DMS53 treated with DMSO at 0.1 percent for 48 hours (cell line): ENCODE measurements around the gene NUP214.
"Not testable (repeated sequence)": the region's sequence is repeated elsewhere in the genome, so short reads cannot be mapped to it uniquely, and the experiment has no call there.

ENCODE experiments used
- DNase-seq: peaks from one replicate; lab custom pipeline; 2025; ENCODE audit not compliant: unreplicated experiment; lab: John Stamatoyannopoulos, UW

Gene NUP214

GRCh38 chr9:131191032-131191431 lies 65.6 kb downstream of the NUP214 start:
- not testable (repeated sequence) for DNase-seq

GRCh38 chr9:131191857-131192256 lies 66.5 kb downstream of the NUP214 start:
- no peak for DNase-seq

DNA sequence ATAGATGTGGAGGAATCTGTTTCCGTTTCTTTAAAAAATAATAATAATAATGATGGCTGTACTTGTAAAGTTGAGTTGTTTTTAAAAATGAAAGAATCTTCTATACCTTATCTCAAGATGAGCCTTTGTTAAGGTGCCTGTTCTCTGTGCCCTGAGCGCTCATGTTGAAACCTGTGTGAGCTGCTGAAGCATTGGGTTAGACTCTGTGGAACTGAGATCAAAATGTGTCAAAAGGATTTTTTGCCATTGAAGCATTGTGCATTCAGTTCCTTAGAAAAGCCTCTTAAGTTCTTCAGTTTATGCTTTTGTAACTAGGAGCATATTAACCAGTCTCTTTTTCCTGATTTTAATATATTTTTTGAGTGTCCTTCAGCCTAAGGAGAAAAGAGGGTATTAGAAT lies 67.7 kb downstream of the NUP214 start:
- DNase-seq = no peak

DNA sequence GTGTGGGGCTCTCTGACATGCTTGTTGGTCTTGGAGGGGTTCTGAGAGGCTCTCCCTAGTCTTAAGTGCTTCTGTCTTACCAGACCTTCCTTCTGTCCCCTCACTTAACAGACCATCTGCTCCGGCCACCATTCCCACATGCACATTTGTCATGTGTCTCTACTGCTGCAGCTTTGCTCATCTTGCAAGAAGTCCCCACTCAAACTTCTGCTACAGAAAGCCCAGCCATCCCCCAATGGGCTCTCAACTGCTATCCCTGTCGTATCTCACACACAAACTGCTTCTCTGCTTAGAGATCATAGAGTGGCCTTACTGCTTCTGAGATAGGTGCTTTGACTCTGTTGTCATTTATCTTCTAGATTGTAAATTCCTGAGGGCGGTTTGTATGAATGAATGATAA lies 69.4 kb downstream of the NUP214 start:
- DNase-seq = no peak

DNA sequence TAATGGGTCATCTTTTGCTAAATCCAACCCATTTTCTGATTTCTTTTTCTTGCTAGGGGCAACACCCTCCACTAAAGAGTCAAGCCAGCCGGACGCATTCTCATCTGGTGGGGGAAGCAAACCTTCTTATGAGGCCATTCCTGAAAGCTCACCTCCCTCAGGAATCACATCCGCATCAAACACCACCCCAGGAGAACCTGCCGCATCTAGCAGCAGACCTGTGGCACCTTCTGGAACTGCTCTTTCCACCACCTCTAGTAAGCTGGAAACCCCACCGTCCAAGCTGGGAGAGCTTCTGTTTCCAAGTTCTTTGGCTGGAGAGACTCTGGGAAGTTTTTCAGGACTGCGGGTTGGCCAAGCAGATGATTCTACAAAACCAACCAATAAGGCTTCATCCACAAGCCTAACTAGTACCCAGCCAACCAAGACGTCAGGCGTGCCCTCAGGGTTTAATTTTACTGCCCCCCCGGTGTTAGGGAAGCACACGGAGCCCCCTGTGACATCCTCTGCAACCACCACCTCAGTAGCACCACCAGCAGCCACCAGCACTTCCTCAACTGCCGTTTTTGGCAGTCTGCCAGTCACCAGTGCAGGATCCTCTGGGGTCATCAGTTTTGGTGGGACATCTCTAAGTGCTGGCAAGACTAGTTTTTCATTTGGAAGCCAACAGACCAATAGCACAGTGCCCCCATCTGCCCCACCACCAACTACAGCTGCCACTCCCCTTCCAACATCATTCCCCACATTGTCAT lies 72.0 kb downstream of the NUP214 start:
- DNase-seq = no peak

DNA sequence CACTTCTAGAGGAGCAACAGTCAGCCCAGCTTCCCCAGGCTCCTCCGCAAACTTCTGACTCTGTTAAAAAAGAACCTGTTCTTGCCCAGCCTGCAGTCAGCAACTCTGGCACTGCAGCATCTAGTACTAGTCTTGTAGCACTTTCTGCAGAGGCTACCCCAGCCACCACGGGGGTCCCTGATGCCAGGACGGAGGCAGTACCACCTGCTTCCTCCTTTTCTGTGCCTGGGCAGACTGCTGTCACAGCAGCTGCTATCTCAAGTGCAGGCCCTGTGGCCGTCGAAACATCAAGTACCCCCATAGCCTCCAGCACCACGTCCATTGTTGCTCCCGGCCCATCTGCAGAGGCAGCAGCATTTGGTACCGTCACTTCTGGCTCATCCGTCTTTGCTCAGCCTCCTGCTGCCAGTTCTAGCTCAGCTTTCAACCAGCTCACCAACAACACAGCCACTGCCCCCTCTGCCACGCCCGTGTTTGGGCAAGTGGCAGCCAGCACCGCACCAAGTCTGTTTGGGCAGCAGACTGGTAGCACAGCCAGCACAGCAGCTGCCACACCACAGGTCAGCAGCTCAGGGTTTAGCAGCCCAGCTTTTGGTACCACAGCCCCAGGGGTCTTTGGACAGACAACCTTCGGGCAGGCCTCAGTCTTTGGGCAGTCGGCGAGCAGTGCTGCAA lies 72.8 kb downstream of the NUP214 start:
- DNase-seq = no peak

- no peak for DNase-seq
Measured at GRCh38 chr9:131201856-131202255, 76.5 kb downstream of the NUP214 start.

DNA sequence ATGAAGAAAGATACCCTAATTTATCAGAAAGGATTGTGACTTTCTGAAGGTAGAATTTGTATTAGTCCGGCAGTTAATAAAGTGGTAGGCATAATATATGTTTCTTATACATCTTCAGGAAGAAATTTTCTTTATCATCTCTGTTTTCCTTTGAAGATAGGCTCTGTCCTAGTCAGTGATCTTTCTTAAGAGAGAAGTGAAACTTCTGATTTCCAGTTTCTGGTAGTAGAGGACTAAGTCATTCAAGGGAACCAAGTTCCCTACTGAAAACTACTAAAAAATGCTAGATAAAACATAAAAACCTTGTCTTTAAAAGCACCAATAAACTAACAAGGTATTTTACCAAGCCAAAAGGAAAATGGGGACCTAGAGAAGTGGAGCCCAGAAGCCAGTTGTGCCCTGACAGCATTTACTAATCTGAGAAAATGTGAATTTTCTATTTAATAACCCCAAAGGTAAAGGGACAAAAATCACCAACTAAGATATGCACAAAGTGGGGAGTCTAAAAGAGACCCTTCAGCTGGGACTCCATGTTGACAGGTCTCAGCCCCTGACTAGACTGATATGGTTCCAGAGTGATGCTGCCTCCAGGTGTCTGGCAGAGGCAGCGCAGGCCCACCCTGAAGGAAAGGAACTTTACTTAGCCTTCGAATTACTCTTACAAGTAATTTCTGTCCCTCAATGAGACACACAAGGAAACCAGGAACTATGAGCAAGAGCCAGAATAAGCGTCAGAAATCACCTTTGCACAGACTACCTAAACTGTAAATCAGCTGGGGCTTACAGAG lies 78.2 kb downstream of the NUP214 start:
- DNase-seq = no peak

GRCh38 chr9:131204285-131204684 lies 78.9 kb downstream of the NUP214 start:
- no peak for DNase-seq

- DNase-seq = no peak
Measured at GRCh38 chr9:131206495-131206894, 81.1 kb downstream of the NUP214 start.

DNA sequence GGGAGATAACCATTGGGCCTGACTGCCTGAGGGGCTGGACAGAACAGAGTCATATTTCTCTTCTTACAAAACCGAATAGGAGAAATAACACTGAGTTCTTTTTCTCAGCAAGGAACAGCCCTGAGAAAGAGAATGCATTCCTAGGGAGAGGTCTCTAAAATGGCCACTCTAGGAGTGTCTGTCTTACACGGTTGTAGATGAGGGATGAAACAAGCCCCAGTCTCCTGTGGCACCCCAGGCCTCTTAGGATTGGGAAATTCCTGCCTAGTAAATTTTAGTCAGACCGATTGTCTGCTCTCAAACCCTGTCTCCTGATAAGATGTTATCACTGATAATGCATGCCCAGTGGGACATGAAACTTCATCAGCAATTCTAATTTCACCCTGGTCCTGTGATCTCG lies 86.5 kb downstream of the NUP214 start:
- DNase-seq = not testable (repeated sequence)

DNA sequence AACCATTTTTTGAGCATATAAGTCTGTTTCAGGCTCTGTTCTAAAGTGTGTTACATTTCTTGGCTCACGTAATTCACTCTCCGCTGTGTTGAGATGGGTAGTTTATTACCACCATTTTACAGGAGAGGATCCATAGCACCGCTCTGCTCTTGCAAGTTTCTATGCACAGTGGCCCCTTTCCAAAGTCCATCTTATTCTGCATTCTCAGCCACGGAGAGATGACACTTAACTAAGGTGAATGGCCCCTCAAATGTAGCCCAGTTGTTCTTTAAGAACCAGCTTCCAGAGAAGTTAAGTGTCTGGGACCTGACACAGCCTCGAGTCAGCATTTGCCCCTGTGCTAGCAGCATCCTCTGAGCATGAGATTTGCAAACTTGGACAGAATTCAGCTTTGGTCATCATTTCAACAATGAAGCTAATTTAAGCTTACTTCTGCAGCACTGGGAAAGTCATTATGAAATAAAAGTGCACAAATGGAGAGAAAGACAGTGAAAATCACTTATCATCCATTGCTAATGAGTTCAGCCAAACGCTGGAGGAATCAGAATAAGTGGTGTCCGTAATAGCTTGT lies 89.0 kb downstream of the NUP214 start:
- no peak for DNase-seq

DNA sequence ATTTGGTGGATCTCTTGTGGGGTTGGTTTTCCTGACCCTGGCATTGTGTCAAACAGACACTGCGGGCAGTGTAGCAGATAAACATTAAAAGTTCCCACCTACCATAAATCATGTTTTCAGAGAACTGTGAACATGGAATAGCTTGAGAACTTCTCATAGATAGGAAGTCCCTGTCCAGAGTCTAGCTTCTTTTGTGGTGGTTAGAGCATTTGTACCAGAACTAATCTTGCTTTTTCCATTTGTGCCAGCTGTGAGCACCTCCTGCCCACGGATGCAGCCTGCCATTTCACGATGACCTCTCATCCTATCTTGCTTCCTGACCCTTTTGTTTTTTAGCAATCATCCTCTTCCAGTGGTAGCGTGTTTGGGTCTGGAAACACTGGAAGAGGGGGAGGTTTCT lies 89.5 kb downstream of the NUP214 start:
- no peak for DNase-seq

DNA sequence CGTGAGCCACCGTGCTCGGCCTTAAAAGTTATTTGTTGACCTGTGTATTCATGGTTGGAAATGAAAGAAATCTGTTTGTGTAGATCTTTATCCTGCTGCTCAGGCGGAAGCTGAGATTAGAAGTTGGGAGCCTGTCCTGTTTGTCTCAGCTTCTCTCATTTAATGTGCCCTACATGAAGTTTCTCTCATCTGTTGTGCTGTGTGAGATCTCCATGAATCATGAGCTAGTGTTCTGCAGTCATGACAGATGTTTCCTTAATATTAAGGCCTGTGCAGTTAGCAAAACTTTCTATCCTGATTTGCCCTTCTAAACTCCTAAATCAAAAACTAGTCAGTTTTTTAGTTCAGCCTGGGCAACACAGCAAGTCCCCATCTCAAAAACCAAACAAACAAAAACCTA lies 91.4 kb downstream of the NUP214 start:
- DNase-seq = no peak

GRCh38 chr9:131217331-131218031 lies 92.1 kb downstream of the NUP214 start:
- DNase-seq = peak; percentile 18

DNA sequence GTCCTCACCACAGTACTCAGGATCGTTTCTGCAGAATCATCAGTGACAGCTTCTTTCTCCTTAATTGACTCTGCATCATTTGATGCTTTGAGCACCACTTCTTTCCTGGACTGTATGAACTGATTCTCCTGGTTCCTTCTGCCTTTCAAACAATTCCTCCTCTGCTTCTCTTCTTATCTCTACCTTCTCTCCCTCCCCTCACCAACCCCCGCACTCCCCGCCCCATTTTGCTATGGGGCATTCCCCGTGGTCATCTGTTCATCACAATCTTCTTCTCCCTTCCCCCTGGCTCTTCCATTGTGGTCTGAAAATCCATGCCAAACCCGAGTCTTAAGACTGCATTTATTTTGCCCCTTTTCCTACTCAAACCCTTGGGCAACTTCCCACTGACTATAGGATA lies 93.0 kb downstream of the NUP214 start:
- DNase-seq = no peak

- DNase-seq = no peak
Measured at GRCh38 chr9:131220485-131220884, 95.1 kb downstream of the NUP214 start.

- no peak for DNase-seq
Measured at GRCh38 chr9:131222460-131222859, 97.1 kb downstream of the NUP214 start.

DNA sequence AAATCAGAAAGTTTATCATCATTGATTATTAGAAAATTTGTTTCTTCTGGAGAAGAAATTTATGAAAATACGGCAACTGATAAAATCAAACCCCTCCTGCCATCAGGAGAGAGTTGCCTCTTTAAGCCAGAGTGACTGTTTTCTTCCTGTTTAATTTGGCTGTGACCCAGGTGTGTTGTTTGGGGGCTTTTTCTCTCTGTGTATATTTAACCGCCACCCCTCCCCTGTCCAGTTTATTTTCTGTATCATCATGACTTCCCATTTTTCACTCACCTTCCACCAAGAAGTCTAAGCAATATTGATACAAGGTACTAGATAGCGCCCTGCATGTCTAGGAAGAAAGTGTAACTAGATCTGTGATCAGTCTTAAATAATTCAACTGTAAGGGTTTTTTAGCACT lies 100.8 kb downstream of the NUP214 start:
- DNase-seq = no peak

DNA sequence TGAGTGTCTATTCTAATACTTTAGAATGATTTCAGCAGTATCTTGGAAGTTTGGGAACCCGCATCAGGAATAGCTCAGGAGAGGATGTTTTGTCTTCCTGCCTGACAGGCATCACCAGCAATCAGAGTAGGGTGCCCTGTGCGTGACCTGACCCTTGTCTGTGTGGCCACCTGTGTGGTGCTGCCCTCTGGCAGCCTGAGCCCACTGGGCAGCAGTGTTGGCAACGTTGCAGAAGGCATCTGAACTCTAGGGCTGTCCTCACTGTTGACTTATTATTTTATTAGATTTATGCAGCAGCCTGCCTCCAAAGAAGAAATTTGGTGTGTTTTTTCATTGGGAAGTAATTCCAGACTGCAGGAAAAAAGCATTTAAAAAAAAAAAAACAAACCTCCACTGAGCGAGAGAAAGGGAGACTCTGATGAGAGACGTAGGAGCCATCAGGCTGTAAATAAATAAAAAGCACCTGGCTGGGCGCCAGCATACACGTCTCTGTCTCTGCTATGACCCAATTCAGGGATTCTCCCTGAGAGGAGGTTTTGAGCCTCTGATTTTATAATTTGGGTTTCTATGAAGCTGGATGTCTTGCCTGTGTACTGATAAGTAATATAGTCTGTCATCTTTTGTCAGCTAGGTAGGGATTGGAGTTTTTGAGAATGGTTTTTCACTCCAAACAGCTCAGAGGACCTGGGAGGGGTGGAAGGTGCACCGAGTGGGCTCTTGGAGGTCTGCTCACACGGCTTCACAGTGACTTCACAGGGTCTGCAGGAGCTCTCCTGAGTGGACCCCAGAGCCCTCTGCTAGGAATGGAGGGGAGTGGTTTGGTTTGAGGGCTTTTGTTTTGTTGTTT lies 101.9 kb downstream of the NUP214 start:
- DNase-seq = no peak
